Kidney capillary endothelial cell (primary cell): ENCODE data around the gene LASP1.
A peak's percentile ranks its signal among the peaks of the same experiment; 100 is the strongest.
"Not testable (repeated sequence)": the region's sequence is repeated elsewhere in the genome, so short reads cannot be mapped to it uniquely, and the experiment has no call there.

ENCODE experiments used
- DNase-seq: peaks from one replicate; pipeline ENCODE4 v3.0.0-alpha.2; 2018; ENCODE audit warnings: low spot score

The LASP1 gene

GRCh38 chr17:38869526-38870258 is at the start of gene LASP1:
LASP1 (plus strand) TSS chr17:38870058; CDS start chr17:38870190, 132 bp downstream.
- DNase-seq, result peak; percentile 79

- DNase-seq, result peak; percentile 91
Measured at GRCh38 chr17:38824899-38825761, 44.7 kb upstream of the LASP1 start, which contains the start of gene CWC25. CWC25 (minus strand) TSS chr17:38825321; CDS start chr17:38825183, 138 bp downstream.

DNA sequence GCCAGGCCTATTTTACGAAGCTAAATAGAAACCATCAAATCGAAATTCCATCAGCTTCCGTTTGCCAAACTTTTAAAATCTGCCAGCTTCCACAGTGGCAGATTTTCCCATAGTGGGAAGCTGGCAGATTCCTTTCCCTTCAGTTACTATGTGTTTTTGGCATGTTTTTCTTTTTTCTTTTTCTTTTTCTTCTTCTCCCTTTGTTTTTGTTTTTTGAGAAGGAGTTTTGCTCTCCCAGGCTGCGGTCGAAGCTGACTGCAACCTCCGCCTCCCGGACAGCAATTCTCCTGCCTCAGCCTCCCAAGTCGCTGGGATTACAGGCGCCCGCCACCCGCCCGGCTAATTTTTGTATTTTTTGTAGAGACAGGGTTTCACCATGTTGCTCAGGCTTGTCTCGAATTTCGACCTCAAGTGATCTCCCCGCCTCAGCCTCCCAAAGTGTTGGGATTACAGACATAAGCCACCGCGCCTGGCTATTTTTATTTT is 44.1 kb upstream of the LASP1 start:
- DNase-seq, result no peak

- no peak for DNase-seq
Measured at GRCh38 chr17:38844261-38844757, 25.5 kb upstream of the LASP1 start.

- no peak for DNase-seq
Measured at GRCh38 chr17:38848557-38848891, 21.3 kb upstream of the LASP1 start.

DNA sequence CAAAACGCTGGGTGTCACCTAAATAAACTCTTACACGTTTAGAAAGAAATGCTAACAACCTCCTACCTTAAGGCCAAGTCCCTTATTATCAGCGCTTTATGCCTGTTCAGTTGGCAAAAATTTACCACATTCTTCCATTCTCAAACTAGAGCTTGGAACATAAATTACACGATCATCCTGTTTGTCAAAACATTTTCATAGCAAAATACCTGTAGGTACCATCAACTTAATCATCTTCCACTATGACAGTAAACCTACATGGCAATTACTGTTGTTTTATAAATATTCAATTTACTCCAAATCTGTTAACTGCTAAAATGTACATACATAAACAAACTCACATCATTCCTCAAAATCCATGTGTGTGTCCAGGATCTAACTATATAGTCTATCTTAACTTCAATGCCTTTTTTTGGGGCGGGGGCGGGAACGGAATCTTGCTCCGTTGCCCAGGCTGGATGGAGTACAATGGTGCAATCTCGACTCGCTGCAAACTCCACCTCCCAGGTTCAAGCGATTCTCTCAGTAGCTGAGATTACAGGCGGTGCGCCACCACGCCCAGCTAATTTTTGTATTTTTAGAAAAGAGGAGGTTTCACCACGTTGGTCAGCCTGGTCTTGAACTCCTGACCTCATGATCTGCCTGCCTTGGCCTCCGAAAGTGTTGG is 20.8 kb upstream of the LASP1 start:
- DNase-seq, result no peak

DNA sequence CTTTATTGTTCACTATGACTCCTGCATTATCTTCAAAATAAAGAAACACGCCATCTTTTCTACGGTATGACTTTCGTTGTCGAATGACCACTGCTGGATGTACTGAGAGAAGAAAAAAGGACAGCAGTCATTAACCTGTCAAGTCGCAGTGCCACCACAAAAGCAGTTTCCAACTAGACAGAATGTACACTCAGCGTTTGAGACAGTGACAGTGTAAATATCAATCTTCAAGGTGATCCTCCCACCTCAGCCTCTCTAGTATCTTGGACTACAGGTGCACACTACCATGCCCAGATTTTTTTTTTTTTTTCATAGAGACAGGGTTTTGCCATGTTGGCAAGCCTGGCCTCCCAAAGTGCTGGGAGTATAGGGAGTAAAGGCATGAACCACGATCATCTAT is 19.5 kb upstream of the LASP1 start:
- no peak for DNase-seq

DNA sequence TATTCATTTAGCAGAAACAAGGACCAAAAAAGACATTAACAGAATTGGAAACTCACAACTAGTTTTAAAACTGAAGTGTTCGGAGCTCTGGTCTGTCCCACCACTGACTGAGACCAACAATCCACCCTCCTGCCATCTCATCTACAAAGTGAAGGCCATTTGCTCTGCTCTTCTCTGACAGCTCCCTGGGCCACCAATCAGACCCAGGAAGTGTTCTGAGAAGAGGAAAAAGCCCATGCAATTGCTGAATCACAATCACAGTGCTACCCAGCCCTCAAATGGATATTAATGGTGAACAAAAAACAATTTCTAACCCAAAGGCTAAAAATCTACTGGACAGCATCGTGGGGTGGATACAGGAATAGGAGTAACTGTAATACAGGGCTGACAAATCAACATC is 18.4 kb upstream of the LASP1 start:
- no peak for DNase-seq

- peak; percentile 52 for DNase-seq
Measured at GRCh38 chr17:38852771-38853291, 17.0 kb upstream of the LASP1 start.

DNA sequence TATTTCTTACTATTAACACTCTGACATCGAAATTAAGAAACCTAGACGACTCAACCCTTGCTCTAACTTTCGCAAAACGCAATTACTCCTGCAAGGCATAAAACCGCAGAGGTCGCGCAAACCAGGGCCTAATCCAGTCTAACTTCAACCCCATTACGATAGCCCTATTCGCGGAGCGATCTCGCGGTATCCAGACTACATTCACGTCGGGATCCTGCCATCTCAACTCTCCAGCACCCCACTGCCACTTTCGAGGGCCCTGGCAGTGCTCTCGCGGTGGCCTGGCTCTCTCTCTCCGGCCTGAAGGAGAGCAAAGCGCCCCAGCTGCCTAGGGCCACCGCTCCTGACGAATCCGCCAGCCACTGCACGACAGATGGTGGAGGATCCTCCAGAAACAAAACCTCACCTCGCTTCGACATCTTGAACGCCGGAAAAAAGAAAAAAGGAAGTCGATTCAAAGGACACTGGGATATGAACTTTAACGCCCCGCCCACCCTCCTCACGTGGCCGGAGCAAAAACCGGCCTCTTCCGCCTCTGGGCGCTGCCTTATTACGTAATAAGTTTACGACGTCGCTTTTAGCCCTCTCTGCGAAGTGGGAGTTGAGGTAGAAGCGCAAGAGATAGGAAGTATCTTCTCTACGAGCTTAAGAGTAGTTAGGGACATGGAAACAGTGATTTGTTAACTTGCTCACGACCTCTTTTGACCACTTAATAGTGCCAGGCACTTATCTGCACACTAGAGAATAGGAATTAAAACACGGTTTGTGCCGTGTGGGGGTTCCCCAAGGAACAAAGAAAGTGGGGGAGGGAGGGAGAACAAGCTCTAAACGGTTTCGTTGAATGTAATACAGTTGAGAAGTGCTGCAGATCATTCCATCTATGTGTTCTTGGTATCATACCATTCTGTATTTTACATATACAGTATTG is 16.3 kb upstream of the LASP1 start, which contains the start of gene RPL23:
TSS of gene RPL23 (minus strand) at position 430 of the 928 bp plus-strand sequence. CDS start at position 419, 11 bp downstream.
- peak; percentile 96 for DNase-seq

GRCh38 chr17:38855101-38855714 is 14.7 kb upstream of the LASP1 start:
- not testable (repeated sequence) for DNase-seq

- no peak for DNase-seq
Measured at GRCh38 chr17:38857271-38857670, 12.6 kb upstream of the LASP1 start.

DNA sequence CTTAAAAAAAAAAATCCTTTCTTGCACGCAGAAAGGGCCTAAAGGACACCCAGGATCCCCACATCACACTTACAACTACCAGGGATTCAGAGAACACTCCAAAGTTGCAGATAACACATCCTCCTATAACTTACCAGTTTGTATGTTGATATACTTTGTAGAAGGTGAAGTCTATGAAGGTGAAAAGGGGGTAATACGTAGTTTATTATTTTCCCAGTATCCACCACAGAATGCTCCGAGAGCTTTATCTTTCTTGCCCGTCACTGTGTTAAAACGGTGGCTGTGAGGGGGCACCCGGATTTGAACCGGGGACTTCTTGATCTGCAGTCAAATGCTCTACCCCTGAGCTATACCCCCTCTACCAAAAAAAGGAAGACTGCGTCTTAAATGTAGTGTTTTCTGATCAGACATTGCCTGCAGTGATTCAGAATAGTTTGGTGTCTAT is 8.4 kb upstream of the LASP1 start:
- no peak for DNase-seq

- DNase-seq, result peak; percentile 52
Measured at GRCh38 chr17:38864636-38865398, 5.0 kb upstream of the LASP1 start.

- DNase-seq, result peak; percentile 67
Measured at GRCh38 chr17:38867179-38867967, 2.5 kb upstream of the LASP1 start.

- peak; percentile 48 for DNase-seq
Measured at GRCh38 chr17:38867968-38868816, 1.7 kb upstream of the LASP1 start.

GRCh38 chr17:38868817-38869525 is 887 bp upstream of the LASP1 start:
- DNase-seq, result peak; percentile 73
